ENCODE results near the gene AHDC1. TPM values are rescaled to one million over a fixed set of nuclear protein-coding genes. Genes with fewer than 3 reads are reported as not detected.
"Not testable (repeated sequence)": the region's sequence is repeated elsewhere in the genome, so short reads cannot be mapped to it uniquely, and the experiment has no call there.

AHDC1 gene
- total and polyA plus RNA-seq, 2 donors (not counting 3 experiments of a cell fraction or from before 2014, with no cell fraction given), result 7.0 to 32.1 TPM

DNA sequence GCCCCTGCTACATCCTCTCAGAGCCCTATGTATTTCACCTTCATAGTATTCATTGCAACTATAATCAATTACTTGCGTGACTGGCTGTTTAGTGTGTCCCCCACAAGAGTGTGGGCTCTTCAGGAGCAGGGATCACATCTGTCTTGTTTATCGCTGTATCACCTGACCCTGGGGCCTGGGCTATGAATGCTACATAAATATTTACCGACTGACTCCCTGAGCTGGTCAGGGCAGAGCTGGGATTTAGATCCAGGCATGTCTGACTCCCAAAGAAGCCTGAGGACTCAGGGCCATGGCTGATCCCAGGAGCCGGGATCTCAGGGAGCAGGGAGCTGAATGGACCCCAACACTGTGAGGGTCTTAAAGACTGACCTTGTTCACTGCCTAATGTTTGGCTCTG, 49.7 kb downstream of the AHDC1 start:
- Histone ChIP-seq H3K36me3 (ENCODE audit: control insufficient read depth in 2 of 2, extremely low read depth in 1 of 2, insufficient read depth in 2 of 2, low read length in 2 of 2) (peaks cover 5 to 39% of the 10 kb centered on the region in 2 experiments), H3K9me3 (replicated peaks; ENCODE audit: control insufficient read depth, insufficient read depth, low read length) (no peaks in the 10 kb centered on the region), H3K4me3 (replicated peaks in 1 of 3; ENCODE audit: insufficient read depth in 1 of 3, low read depth in 1 of 3, low read length in 3 of 3) (no peak overlapping the region), H3K27ac (ENCODE audit: insufficient read depth, low read depth, low read length) (no peak overlapping the region), H3K4me1 (ENCODE audit: control insufficient read depth, extremely low read depth, insufficient read depth, low read length) (peaks cover 10% of the 10 kb centered on the region), H4K20me1 (replicated peaks; ENCODE audit: control insufficient read depth, extremely low read depth, insufficient read depth, low read length) (no peaks in the 10 kb centered on the region), H3K9ac (replicated peaks; ENCODE audit: extremely low read depth, insufficient read depth, low read length) (no peak overlapping the region), H3K9me1 (replicated peaks; ENCODE audit: control insufficient read depth, extremely low read depth, insufficient read depth, low read length) (no peaks in the 10 kb centered on the region), H2AFZ (ENCODE audit: low read depth, low read length) (no peak overlapping the region), H3K79me2 (ENCODE audit: control insufficient read depth, insufficient read depth, low read length) (no peaks in the 10 kb centered on the region), H3K27me3 (ENCODE audit: control insufficient read depth in 2 of 2, insufficient read depth in 2 of 2, low read length in 2 of 2) (no peaks in the 10 kb centered on the region), H3K4me2 (ENCODE audit: insufficient read depth, low read length) (no peak overlapping the region)
- no peak for FAIRE-seq
- no peak for DNase-seq (ENCODE audit: low read depth, low spot score)
- ChIA-PET CTCF (interaction anchor here (1.3 to 11.5 kb wide), 4 partner anchors 21 to 151 kb away, joined by 3 to 455 read pairs (median 4); partner anchors contain the start of gene AHDC1), POLR2A (no interaction called here)
- BruUV-seq (replicated peaks), result no TSS peak
- dilution Hi-C loops (cut with MboI; ENCODE audit: extremely low pct_ligation_motif_present, low sequenced_read_pairs) (no loop called here), intact Hi-C loops (cut with micrococcal nuclease) (no loop called here)
- TF ChIP-seq MAX (IDR thresholded peaks at IDR 0.05; ENCODE audit: insufficient read depth, insufficient read length), result no peak
- no peak for TF ChIP-seq MYC (IDR thresholded peaks at IDR 0.05; ENCODE audit: low read depth, low read length)
- no peak for TF ChIP-seq JUN (IDR thresholded peaks at IDR 0.05; ENCODE audit: borderline replicate concordance, insufficient read depth, insufficient read length, low read depth)
- TF ChIP-seq, protein P1, sequence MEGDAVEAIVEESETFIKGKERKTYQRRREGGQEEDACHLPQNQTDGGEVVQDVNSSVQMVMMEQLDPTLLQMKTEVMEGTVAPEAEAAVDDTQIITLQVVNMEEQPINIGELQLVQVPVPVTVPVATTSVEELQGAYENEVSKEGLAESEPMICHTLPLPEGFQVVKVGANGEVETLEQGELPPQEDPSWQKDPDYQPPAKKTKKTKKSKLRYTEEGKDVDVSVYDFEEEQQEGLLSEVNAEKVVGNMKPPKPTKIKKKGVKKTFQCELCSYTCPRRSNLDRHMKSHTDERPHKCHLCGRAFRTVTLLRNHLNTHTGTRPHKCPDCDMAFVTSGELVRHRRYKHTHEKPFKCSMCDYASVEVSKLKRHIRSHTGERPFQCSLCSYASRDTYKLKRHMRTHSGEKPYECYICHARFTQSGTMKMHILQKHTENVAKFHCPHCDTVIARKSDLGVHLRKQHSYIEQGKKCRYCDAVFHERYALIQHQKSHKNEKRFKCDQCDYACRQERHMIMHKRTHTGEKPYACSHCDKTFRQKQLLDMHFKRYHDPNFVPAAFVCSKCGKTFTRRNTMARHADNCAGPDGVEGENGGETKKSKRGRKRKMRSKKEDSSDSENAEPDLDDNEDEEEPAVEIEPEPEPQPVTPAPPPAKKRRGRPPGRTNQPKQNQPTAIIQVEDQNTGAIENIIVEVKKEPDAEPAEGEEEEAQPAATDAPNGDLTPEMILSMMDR (IDR thresholded peaks at IDR 0.05; ENCODE audit: extremely low read depth in 1 of 2, insufficient read depth in 1 of 2, low read depth in 1 of 2, low read length in 2 of 2), result no peak
- no peak for TF ChIP-seq POLR2AphosphoS5 (IDR thresholded peaks at IDR 0.05; ENCODE audit: insufficient read depth, low read depth, low read length)
- TF ChIP-seq POLR2A (IDR thresholded peaks at IDR 0.05; ENCODE audit: low read depth, low read length), result no peak
- TF ChIP-seq FOS (IDR thresholded peaks at IDR 0.05; ENCODE audit: borderline replicate concordance, insufficient read depth, low read length), result no peak
- no peak for TF ChIP-seq EZH2 (IDR thresholded peaks at IDR 0.05; ENCODE audit: borderline replicate concordance, low read depth, low read length, severe bottlenecking)
- TF ChIP-seq GATA2 (IDR thresholded peaks at IDR 0.05; ENCODE audit: insufficient read depth, insufficient read length, low read depth, low read length), result no peak

GRCh38 chr1:27553823-27554222, 50.1 kb downstream of the AHDC1 start:
- FAIRE-seq; H3K4me3 ChIP-seq (replicated peaks in 1 of 3; ENCODE audit: insufficient read depth in 1 of 3, low read depth in 1 of 3, low read length in 3 of 3); H4K20me1 ChIP-seq (replicated peaks; ENCODE audit: control insufficient read depth, extremely low read depth, insufficient read depth, low read length); BruUV-seq (replicated peaks); intact Hi-C loops (cut with micrococcal nuclease); H3K4me2 ChIP-seq (ENCODE audit: insufficient read depth, low read length); DNase-seq (ENCODE audit: low read depth, low spot score); H3K9ac ChIP-seq (replicated peaks; ENCODE audit: extremely low read depth, insufficient read depth, low read length); POLR2A ChIA-PET; H3K4me1 ChIP-seq (ENCODE audit: control insufficient read depth, extremely low read depth, insufficient read depth, low read length); H3K9me1 ChIP-seq (replicated peaks; ENCODE audit: control insufficient read depth, extremely low read depth, insufficient read depth, low read length); dilution Hi-C loops (cut with MboI; ENCODE audit: extremely low pct_ligation_motif_present, low sequenced_read_pairs); H3K9me3 ChIP-seq (replicated peaks; ENCODE audit: control insufficient read depth, insufficient read depth, low read length); H2AFZ ChIP-seq (ENCODE audit: low read depth, low read length); H3K79me2 ChIP-seq (ENCODE audit: control insufficient read depth, insufficient read depth, low read length); H3K27me3 ChIP-seq (ENCODE audit: control insufficient read depth in 2 of 2, insufficient read depth in 2 of 2, low read length in 2 of 2); H3K27ac ChIP-seq (ENCODE audit: insufficient read depth, low read depth, low read length): not testable (repeated sequence)
- H3K36me3 ChIP-seq (ENCODE audit: control insufficient read depth in 2 of 2, extremely low read depth in 1 of 2, insufficient read depth in 2 of 2, low read length in 2 of 2), result peaks cover 5 to 41% of the 10 kb centered on the region in 2 experiments
- CTCF ChIA-PET, result interaction anchor here (1.3 to 11.5 kb wide), 4 partner anchors 22 to 151 kb away, joined by 3 to 455 read pairs (median 4); partner anchors contain the start of gene AHDC1
